Measurements from ENCODE around the gene SHH.
A peak's percentile ranks its signal among the peaks of the same experiment; 100 is the strongest.

SHH gene

GRCh38 chr7:155811895-155812761 lies at the start of gene SHH:
Gene SHH, minus strand, starts transcription at chr7:155812463. Its CDS starts 341 bp downstream, at chr7:155812122.
- peak within 1 kb of the TSS; percentile 43 for H3K4me3 ChIP-seq (ENCODE audit: low read depth, low read length)
- no peak for DNase-seq (ENCODE audit: low read depth)

- DNase-seq (ENCODE audit: low read depth) = no peak
- no peak overlapping the region for H3K4me3 ChIP-seq (ENCODE audit: low read depth, low read length)
These were observed 49.2 kb upstream of the SHH start for GRCh38 chr7:155861480-155861868.

GRCh38 chr7:155860840-155861479 lies 48.7 kb upstream of the SHH start:
- no peak overlapping the region for H3K4me3 ChIP-seq (ENCODE audit: low read depth, low read length)
- peak; percentile 54 for DNase-seq (ENCODE audit: low read depth)

DNA sequence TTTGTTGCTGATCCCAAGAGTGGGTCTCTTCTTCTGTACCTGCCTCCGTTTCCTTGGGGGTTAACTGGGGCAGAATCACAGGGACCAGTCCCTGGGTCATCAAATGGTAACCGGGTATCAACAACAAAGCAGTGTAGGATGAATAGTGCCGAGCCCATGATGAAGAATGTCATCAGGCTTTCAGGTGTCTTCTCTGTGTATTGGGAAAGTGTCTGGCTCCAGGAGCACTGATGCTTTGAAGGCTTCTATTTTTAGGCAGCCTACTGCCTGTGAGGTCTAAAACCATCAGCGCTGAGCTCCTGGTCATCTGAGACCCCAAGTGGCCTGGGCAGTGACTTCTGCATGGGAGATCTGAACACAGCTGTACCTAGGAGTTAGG lies 48.2 kb upstream of the SHH start:
- no peak for DNase-seq (ENCODE audit: low read depth)
- no peak overlapping the region for H3K4me3 ChIP-seq (ENCODE audit: low read depth, low read length)

DNA sequence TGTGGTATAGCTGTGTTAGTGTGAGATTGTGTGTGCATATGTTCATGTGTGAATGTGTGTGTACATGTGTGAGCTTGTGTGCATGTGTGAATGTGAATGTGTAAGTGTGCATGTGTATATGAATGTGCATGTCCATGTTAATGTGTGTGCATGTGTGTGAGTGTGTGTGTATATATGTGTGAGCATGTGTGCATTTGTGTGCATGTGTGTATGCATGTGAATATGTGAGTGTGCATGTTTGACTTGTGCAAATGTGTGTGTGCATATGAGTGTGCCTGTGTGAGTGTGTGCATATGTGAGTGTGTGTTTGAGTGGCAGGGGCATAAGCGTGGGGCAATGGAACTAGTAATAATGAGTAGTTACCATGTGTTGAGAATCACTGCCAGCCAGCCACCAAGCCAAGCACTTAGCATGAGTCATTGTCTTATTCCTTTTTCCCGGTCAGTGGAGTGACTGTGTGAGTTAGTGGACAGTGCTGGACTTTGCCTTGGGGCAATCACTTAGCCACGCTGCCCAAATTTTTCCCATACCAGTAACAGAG lies 46.3 kb upstream of the SHH start:
- DNase-seq (ENCODE audit: low read depth) = no peak
- H3K4me3 ChIP-seq (ENCODE audit: low read depth, low read length) = no peak overlapping the region

DNA sequence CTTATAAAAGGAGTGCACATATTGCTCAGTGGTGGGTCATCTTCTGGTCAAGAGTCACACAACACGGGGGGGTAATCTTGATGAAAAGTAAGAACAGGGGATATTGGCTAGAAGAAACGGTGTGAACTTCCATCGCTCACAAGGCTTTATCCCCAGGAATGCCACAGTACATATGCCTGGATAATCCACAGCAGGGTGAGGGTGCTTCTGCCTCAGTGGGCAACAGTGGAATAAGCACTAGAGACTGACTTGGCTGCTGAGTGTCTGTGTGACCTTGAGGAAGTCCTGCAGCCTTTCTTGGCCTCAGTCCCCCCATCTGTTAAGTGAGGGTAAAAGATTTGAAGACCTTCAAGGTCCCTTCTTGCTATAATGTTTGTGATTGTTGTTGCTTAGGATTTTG lies 44.9 kb upstream of the SHH start:
- no peak overlapping the region for H3K4me3 ChIP-seq (ENCODE audit: low read depth, low read length)
- no peak for DNase-seq (ENCODE audit: low read depth)

GRCh38 chr7:155856656-155857055 lies 44.4 kb upstream of the SHH start:
- no peak overlapping the region for H3K4me3 ChIP-seq (ENCODE audit: low read depth, low read length)
- no peak for DNase-seq (ENCODE audit: low read depth)

- H3K4me3 ChIP-seq (ENCODE audit: low read depth, low read length) = no peak overlapping the region
- DNase-seq (ENCODE audit: low read depth) = no peak
These were observed 40.4 kb upstream of the SHH start for GRCh38 chr7:155852426-155853301.

GRCh38 chr7:155851892-155852291 lies 39.6 kb upstream of the SHH start:
- H3K4me3 ChIP-seq (ENCODE audit: low read depth, low read length) = no peak overlapping the region
- no peak for DNase-seq (ENCODE audit: low read depth)

DNA sequence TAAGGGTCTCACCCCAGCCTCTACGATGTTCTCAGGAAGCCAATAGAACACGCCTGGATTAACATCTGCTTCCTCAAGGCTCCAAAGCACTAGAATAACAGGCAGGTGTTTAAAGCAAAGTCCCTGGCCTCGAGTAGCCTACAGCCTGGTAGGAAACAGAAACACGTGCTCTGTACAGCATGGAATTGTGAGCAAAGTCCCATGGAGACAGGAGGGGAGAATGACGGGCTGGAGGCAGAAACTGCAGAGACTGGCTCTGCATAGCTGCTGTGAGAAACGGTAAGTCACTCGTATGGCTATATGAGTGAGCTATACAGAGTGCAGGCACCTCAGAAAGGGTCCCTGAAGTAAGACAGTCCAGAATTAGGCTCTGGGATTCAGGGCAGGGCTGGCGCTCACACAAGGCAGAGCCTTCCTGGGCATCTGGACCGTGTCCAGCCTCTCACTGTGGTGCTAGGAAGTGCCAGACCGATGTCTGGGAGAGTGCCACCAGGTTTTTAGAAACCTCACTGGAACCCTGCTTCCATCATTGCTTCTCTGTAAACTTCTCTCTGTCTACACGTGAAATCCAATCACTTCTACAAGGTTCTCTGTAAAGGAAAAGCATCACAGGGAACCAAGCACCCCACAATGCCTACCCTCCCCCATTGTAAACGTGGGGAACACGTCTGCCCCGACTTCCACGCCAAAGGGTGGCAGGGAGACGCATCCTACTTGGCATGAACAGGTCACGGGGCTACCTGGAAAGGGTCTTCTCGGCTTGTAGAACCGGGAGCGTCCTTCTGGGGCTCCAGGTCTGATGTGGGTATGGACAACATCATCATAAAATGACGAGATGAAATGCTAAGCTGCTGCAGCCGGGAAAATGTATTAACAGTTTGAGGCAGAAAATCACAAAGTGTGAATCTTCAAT lies 38.8 kb upstream of the SHH start:
- no peak overlapping the region for H3K4me3 ChIP-seq (ENCODE audit: low read depth, low read length)
- DNase-seq (ENCODE audit: low read depth) = no peak

DNA sequence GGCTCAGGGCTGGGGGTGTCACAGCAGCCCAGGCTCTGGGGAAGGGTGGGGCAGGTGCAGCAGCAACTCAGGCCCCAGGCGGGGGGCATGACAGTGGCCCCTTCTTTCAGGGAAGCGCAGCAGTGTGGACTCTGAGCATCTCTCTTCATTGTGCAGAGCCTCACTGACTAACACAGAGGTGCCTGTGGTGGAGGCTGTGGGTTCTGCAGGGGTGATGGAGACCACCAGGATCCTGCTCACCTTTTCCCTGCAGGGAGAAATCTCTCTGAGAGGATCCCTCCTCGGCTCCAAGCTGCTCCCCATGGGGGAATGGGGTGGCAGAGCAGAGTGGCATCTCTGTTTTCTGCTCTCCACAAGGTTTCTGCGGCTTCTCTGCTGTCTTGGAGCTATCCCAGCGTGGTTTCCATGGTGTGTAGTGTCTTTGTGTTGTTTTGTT lies 37.8 kb upstream of the SHH start:
- no peak overlapping the region for H3K4me3 ChIP-seq (ENCODE audit: low read depth, low read length)
- DNase-seq (ENCODE audit: low read depth) = no peak

DNA sequence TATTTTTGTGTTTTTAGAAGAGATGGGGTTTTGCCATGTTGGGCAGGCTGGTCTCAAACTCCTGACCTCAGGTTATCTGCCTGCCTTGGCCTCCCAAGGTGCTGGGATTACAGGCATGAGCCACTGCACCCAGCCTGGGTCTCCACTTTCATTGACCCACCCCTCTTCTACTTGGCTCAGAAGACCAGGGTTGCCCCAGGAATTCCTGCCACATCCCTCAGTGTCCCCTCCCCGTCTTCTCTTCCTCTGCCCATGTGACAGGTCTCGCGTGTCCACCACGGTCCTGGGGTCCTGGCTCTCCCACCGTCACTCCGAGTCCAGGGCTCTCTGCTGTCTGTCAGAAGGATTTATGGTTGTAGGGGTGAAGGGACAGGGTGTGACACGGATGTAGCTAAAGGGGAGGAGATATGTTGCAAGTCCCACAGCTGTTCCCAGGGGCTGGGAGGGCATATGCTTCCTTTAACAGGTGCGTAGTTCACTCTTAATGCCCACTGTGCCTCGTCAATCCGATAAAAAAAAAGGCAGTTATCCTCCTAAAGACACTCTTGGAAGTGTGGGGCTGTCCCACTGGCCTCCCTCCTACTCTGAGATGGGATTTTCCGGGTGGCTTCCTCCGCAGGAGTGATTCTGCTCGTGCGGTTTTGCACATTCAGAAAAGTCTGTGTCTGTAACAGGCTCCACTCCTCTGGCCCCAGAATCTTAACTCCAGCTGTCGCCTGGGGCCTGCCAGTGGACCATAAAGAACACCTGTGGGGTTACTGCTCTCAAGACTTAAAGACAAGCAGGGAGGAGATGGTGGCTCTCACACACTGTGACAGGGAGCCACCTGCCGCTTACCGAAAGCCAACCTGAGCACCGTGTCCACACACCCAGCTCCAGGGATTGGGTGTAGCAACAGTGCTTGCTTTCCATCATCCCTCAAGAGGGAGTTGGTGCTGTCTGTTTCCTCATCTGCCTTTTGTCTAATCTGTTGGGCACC lies 36.7 kb upstream of the SHH start:
- no peak overlapping the region for H3K4me3 ChIP-seq (ENCODE audit: low read depth, low read length)
- DNase-seq (ENCODE audit: low read depth) = no peak

- no peak overlapping the region for H3K4me3 ChIP-seq (ENCODE audit: low read depth, low read length)
- DNase-seq (ENCODE audit: low read depth) = no peak
These were observed 35.7 kb upstream of the SHH start for GRCh38 chr7:155847821-155848435.

- no peak overlapping the region for H3K4me3 ChIP-seq (ENCODE audit: low read depth, low read length)
- DNase-seq (ENCODE audit: low read depth) = no peak
These were observed 34.7 kb upstream of the SHH start for GRCh38 chr7:155846936-155847335.

- no peak overlapping the region for H3K4me3 ChIP-seq (ENCODE audit: low read depth, low read length)
- no peak for DNase-seq (ENCODE audit: low read depth)
These were observed 33.9 kb upstream of the SHH start for GRCh38 chr7:155846156-155846555.

DNA sequence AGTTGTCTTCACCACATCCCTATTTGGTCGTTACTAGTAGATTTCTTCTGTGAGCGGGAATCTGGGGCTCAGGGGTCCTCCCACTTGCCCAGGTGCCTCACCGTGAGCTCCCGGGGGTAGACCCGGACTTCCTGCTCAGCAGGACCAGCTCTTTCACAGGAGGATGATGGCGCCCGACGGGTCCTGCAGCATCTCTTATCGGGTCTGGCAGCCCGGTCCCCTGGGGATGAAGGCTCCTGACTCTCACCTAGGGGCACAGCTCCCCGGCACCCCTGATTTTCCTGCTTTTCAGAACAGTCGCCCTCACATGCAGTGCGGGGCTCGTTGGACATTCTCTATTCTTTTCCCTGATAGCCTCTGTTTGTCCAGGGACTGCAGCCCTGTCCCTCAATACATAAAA lies 33.0 kb upstream of the SHH start:
- DNase-seq (ENCODE audit: low read depth) = no peak
- H3K4me3 ChIP-seq (ENCODE audit: low read depth, low read length) = no peak overlapping the region

GRCh38 chr7:155844526-155844925 lies 32.3 kb upstream of the SHH start:
- DNase-seq (ENCODE audit: low read depth) = no peak
- H3K4me3 ChIP-seq (ENCODE audit: low read depth, low read length) = no peak overlapping the region

Data from skeletal muscle cell (primary cell).